SH-SY5Y (cell line): ENCODE results near the gene HOXA3.
A peak's percentile ranks its signal among the peaks of the same experiment; 100 is the strongest.

Experiments used
- GATA2 ChIP-seq: IDR thresholded peaks from 2 replicates; pipeline ENCODE4 v1.6.1; 2011; ENCODE audit warnings: mild to moderate bottlenecking, low read depth, low read length
- GATA3 ChIP-seq: IDR thresholded peaks from 2 replicates; pipeline ENCODE4 v1.6.1; 2011; ENCODE audit warnings: low read depth, mild to moderate bottlenecking, low read length, moderate library complexity

Gene HOXA3

GRCh38 chr7:27154901-27155815 is 2.8 kb upstream of the HOXA3 start:
- peak; percentile 47; the same call in 1 of the 2 replicates for TF ChIP-seq GATA2
- no peak for TF ChIP-seq GATA3

GRCh38 chr7:27154369-27154768 is 2.0 kb upstream of the HOXA3 start:
- TF ChIP-seq GATA3 (no peak), GATA2 (no peak)

- TF ChIP-seq GATA2, result no peak
- TF ChIP-seq GATA3, result no peak
Measured at GRCh38 chr7:27153526-27153925, 1.1 kb upstream of the HOXA3 start.

- no peak for TF ChIP-seq GATA2
Measured at GRCh38 chr7:27152816-27153442, 546 bp upstream of the HOXA3 start.

- TF ChIP-seq GATA3 (no peak), GATA2 (no peak)
Measured at GRCh38 chr7:27151341-27151930, 947 bp downstream of the HOXA3 start.

- no peak for TF ChIP-seq GATA2
- no peak for TF ChIP-seq GATA3
Measured at GRCh38 chr7:27150568-27151340, 1.6 kb downstream of the HOXA3 start.

GRCh38 chr7:27149842-27150567 is 2.4 kb downstream of the HOXA3 start:
- TF ChIP-seq GATA2 (no peak), GATA3 (no peak)

- no peak for TF ChIP-seq GATA2
- TF ChIP-seq GATA3, result no peak
Measured at GRCh38 chr7:27148756-27149641, 3.4 kb downstream of the HOXA3 start.

- TF ChIP-seq GATA3, result no peak
- no peak for TF ChIP-seq GATA2
Measured at GRCh38 chr7:27148031-27148755, 4.2 kb downstream of the HOXA3 start.

GRCh38 chr7:27147199-27148030 is 5.0 kb downstream of the HOXA3 start, which contains the start of gene HOXA6:
Gene HOXA6, minus strand, starts transcription at chr7:27147774. Its CDS starts 25 bp downstream, at chr7:27147749.
- TF ChIP-seq GATA2 (no peak), GATA3 (no peak)
